Cerebellar cortex (tissue), 1 donor: Measurements from ENCODE around the gene ECM2.
"Not testable (repeated sequence)": the region's sequence is repeated elsewhere in the genome, so short reads cannot be mapped to it uniquely, and the experiment has no call there.

Experiments
- DNase-seq: peaks from one replicate; pipeline ENCODE4 v3.0.0-alpha.2; 2015; ENCODE audit warnings: low spot score

Gene ECM2

GRCh38 chr9:92535940-92536850, at the start of gene ECM2:
Gene ECM2 (minus strand): TSS chr9:92535990. CDS start chr9:92522866, 13,124 bp downstream.
- DNase-seq = peak; percentile 2

GRCh38 chr9:92576175-92576574, 40.4 kb upstream of the ECM2 start:
- no peak for DNase-seq

GRCh38 chr9:92573612-92574011, 37.8 kb upstream of the ECM2 start:
- not testable (repeated sequence) for DNase-seq

DNA sequence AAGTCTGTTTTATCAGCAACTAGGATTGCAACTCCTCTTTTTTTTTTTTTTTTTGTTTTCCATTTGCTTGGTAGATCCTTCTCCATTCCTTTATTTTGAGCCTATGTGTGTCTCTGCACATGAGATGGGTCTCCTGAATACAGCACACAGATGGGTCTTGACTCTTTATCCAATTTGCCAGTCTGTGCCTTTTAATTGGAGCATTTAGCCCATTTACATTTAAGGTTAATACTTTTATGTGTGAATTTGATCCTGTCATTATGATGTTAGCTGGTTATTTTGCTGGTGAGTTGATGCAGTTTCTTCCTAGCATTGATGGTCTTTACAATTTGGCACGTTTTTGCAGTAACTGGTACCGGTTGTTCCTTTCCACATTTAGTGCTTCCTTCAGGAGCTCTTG, 36.1 kb upstream of the ECM2 start:
- DNase-seq = not testable (repeated sequence)

GRCh38 chr9:92564982-92565381, 29.2 kb upstream of the ECM2 start:
- DNase-seq = no peak

GRCh38 chr9:92564504-92564903, 28.7 kb upstream of the ECM2 start:
- no peak for DNase-seq

DNA sequence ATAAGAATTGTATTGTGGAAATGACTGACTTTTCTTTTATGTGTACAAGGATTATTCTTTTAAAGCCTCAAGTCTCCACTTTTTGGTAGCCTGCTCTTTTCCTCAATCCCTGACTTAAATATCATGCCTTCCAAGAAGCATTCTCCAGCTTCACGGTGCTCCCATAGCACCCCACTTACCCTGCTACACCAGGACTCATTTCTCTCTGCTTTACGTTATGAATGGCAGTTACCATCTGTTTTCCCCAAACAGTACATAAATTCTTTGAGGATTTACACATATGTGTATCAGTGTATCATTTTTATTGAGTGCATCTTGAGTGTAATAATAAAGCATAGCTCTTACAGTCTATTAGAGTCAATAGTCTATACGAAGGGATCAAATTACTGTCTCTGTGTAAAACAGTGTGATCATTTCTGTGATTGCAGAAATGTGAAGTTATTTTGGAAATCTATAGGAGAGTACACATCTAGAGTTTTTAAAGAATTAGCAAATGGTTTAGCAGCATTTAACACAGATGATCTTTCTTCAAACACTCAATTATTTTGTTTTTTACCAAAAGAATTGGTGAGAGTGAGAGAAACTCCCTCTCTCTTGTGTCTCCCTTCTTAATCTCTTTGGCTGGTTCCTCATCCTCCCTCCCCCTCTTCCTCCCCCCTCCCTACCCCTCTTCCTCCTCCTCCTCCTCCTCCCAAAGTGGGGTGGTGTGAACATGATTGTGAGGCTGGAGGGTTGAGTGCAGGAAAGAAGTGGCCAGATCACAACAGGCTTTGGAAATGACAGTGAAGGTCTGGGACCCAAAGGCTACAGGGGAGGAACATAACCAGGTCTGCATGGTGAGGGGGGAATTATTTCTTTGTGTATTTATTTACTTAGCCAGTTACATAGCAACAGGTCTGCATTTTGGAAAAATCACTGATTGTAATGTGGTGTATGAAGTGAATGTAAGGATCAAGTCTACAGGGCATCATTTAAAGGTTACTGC, 27.6 kb upstream of the ECM2 start:
- no peak for DNase-seq

DNA sequence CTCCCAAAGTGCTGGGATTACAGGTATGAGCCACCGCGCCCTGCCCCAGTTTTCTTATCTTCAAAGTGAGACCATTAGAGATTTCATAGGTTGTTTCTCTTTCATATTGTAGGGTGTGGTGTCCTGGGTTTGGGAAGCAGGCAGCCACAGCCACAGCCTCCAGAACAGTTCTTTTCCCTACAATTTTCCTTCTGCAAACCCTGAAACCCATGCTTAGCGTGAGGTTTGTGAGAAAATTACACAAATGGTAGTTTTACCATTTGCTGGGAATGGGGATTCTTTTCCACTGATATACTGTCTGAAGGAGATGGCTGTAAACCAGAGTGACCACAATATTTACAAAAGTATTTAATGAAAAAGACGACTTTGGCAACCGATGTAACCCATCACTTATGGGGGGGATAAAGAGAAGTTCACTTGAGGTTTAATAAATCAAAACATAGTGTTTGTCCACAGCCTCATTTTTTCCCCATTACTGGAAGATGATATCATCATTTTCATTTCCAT, 26.7 kb upstream of the ECM2 start:
- no peak for DNase-seq

DNA sequence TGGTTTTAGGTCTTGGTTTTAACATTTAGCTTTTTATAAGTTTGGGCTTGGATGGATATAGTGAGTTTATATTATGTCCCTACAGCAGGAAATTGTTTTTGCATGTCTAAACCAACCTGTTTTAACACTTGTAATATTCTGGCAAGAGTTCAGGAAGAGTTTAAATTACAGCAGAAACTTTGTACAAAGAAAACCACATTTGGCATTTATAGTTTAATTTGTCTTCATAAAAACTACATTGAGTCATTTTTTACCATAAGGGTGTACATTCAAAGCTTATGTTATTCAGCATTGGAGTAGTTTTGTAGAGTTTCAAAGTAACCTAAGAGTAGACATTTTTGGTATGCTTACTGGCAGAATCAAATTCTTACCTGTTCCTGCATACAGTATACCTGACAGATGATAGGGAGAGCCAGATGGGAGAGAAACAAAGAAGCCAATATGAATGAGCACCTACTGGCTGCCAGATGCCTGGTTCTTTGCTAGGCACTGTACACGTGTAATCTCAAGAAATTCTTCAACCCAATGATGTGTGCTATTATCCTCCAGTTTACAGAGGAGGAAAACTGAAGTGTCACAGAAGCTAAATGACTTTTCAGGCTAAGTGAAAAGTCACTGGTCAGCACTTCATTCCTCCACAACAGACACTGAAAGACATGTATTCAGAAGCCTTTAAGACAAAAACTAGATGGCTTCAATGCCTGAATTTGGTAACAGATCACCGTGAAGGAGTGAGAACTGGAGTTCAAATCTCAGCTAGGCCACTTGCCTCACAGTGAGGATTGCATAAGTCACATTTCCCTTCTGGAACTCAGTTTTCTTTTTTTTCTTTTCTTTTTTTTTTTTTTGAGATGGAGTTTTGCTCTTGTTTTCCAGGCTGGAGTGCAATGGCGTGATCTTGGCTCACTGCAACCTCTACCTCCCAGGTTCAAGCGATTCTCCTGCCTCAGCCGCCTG, 25.9 kb upstream of the ECM2 start:
- DNase-seq = no peak

DNA sequence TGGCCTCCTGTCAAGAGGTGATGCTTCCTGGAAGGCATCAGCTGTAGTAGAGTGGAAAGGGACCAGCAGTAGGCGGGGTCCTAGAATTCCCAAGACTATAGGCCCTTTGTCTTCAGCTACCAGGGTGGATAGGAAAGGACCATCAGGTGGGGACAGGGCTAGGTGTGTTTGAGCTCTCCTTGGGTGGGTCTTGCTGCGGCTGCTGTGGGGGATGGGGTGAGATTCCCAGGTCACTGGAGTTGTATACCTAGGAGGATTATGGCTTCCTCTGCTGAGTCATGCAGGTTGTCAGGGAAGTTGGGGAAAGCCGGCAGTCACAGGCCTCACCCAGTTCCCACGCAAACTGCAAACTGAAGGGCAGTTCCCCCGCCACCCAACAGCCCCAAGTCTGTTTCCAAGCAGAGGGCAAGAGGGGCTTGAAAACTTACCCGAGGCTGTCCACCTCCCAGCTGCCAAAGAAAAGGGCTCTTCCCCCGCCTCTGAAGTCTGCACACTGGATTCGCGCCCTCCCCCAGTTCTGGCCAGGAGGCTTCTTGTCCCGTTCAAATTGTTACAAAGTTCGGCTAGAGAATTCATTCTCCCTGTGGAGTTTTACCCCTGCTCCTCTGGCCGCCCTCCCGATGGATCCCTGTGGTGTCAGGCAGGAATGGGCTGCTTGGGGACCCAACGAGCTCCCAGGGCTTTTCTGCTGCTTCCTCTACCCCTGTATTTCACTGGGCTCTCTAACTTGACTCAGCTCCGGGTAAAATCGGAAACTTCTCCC, 23.0 kb upstream of the ECM2 start:
- DNase-seq = no peak

DNA sequence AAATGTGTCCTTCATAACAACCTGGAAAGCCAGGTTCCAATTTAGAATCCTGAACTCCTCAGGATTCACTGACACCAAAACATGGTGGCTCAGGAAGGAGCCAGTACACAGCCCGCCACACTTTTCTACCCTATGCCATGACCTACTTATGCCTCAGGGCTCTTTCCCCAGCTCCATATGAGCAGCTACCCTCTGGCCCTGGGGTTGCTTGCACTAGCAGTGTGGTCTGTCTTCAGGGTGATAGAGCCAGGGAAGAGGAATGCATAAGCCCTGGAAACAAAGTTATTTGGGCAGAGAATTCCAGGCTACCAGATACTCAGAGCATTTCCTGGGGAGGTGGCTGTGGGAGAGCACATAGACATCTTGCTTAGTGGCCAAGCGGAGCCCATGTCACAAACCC, 15.0 kb upstream of the ECM2 start:
- no peak for DNase-seq

DNA sequence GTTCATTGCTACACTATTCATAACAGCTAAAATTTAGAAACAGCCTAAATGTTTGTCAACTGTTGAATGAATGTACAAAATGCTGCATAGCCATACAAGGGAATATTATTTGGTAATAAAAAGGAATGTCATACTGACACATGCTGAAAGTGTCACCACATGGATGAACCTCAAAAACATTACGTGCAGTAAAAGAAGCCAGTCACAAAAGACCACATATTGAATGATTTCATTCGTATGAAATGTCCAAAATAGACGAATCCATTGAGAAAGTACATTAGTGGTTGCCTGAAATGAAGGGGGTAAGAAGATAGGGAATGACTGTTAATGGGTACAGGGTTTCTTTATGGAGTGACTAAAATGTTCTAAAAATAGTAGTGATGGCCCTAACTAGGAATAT, 11.6 kb upstream of the ECM2 start:
- no peak for DNase-seq

DNA sequence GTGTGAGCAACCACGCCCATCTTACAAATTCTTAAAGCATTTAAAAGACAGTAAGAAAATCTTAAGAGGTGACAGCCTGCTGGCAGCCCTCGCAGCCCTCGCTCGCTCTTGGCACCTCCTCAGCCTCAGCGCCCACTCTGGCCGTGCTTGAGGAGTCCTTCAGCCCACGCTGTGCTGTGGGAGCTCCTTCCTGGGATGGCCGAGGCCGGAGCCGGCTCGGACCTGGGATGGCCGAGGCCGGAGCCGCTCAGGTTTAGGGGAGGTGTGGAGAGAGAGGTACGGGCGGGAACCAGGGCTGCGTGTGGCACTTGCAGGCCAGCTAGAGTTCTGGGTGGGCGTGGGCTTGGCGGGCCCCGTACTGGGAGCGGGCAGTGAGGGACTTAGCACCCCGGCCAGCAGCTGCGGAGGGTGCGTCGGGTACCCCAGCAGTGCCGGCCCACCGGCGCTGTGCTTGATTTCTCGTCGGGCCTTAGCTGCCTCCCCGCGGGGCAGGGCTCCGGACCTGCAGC, 9.3 kb upstream of the ECM2 start:
- DNase-seq = no peak

DNA sequence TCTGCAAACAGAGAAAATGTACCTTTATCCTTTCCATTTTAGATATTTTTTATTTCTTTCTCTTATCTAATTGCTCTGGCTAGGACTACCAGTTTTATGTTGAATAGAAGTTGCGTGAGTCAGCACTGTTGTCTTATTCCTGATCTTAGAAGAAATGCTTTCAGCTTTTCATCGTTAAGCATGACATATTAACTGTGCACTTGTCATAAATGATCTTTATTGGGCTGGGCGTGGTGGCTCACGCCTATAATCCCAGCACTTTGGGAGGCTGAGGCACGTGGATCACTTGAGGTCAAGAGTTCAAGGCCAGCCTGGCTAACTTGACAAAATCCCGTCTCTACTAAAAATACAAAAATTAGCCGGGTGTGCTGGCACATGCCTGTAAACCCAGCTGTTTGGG, 8.2 kb upstream of the ECM2 start:
- DNase-seq = no peak

- DNase-seq = no peak
These were observed 2.8 kb upstream of the ECM2 start for GRCh38 chr9:92538541-92538940.

DNA sequence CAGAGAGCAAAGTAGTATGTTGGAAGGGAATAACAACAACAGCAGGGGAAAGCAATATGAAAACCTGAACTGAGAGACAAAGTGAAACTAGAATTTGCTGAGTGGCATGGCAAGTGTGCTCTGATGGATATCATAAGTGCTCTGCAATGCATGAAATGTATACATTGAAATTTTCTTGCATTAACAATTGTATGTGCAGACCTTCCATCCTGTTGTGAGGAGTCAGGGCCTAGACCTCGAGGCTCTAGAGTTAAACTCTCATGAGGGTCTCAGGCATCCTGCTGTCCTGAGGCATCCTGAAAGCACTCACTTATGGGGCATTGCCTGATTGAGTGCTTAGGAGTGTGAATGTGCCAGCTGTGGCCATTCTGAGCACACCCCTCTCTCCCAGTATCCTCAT, 1.1 kb downstream of the ECM2 start:
- no peak for DNase-seq

DNA sequence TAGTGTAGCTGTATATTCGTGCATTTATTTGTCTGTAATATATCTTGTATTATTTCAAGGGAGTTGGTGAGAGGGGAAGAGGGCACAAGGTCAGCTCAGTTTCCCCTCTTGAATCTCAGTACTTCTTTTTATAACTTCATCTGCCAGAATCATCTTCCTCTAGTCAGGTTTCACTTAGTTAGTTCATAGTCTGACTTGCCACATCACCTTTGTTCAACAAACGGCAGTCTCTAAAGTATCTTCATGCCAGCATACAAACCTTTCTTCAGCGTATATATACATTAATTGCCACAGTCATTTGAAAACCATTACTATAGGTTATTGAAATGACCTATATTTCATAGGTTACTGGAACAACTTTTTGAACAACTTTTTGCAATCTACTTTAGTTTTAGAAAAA, 1.6 kb downstream of the ECM2 start:
- DNase-seq = no peak

DNA sequence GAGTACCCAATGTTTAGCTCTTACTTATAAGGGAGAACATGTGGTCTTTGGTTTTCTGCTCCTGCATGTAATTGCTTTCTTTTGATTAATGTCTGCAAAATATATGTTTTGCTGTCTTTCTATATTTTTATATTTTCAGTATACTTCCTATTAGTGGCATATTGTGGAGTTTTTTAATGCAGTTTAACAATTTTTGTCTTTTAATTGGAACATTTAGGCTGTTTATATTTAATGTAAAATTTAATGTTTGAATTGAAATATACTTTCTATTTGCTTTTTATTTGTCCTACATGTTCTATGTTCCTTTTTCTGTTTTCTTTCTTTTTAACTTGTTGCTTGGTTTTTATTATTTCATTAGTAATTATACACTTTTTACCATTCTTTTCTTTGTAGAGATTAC, 4.9 kb downstream of the ECM2 start:
- DNase-seq = no peak

- DNase-seq = no peak
These were observed 6.7 kb downstream of the ECM2 start for GRCh38 chr9:92529124-92529523.

GRCh38 chr9:92528522-92528849, 7.3 kb downstream of the ECM2 start:
- no peak for DNase-seq
